SH-SY5Y (cell line): Measurements from ENCODE around the gene NHSL1.

Experiments used
- GATA2 ChIP-seq: IDR thresholded peaks from 2 replicates; pipeline ENCODE4 v1.6.1; 2011; ENCODE audit warnings: mild to moderate bottlenecking, low read depth, low read length
- GATA3 ChIP-seq: IDR thresholded peaks from 2 replicates; pipeline ENCODE4 v1.6.1; 2011; ENCODE audit warnings: low read depth, mild to moderate bottlenecking, low read length, moderate library complexity

GRCh38 chr6:138480279-138480949, 18.9 kb downstream of the NHSL1 start:
- TF ChIP-seq GATA2 = no peak
- no peak for TF ChIP-seq GATA3
